Body of pancreas (tissue), 4 donors: ENCODE data around the gene PDGFD.

Experiments used
- CTCF ChIP-seq, 7 experiments: fragments of 450-650 bp in 4 of 7; fragments of 200-600 bp in 3 of 7; sonication (generic) in 3 of 7; IDR thresholded peaks; one replicate each; pipeline ENCODE4 v1.5.1; 2016 to 2019; ENCODE audit warnings: antibody characterized with exemption in 7 of 7
- POLR2A ChIP-seq, 3 donors: fragments of 450-650 bp; IDR thresholded peaks; one replicate each; pipeline ENCODE4 v1.6.1; 2016; ENCODE audit warnings: antibody characterized with exemption in 3 of 3, mild to moderate bottlenecking in 2 of 3

GRCh38 chr11:104122836-104123235 lies 41.1 kb downstream of the PDGFD start:
- TF ChIP-seq CTCF (IDR thresholded peaks at IDR 0.05): no peak
- TF ChIP-seq POLR2A (IDR thresholded peaks at IDR 0.05): no peak
